Transverse colon (tissue), 4 donors: ENCODE measurements around the gene CPA3. TPM values are rescaled to one million over a fixed set of nuclear protein-coding genes. Genes with fewer than 3 reads are reported as not detected.

Experiments
- DNase-seq: peaks from one replicate; pipeline ENCODE4 v3.0.0-alpha.2; 2019
- H3K27ac ChIP-seq, 4 donors: fragments of 200-600 bp; sonication (generic); 2 replicates each; pipeline ENCODE4 v1.5.1; 2016 to 2018; ENCODE audit warnings: inconsistent platforms in 4 of 4
- H3K27me3 ChIP-seq: fragments of 200-600 bp; sonication (generic); 2 replicates; pipeline ENCODE4 v1.5.1; 2017; ENCODE audit warnings: inconsistent platforms
- H3K36me3 ChIP-seq, 4 donors: fragments of 200-600 bp; sonication (generic); 2 replicates each; pipeline ENCODE4 v1.5.1; 2017 to 2019; ENCODE audit warnings: inconsistent platforms in 4 of 4
- H3K4me1 ChIP-seq, 4 donors: fragments of 200-600 bp; sonication (generic); 2 replicates each; pipeline ENCODE4 v1.5.1; 2017 to 2020; ENCODE audit warnings: inconsistent platforms in 4 of 4
- H3K4me3 ChIP-seq, 4 donors: fragments of 200-600 bp; sonication (generic); 1 replicate in 1 of 4; 2 replicates in 3 of 4; pipeline versions ENCODE4 v1.5.1 to v1.6.1; 2017 to 2019; ENCODE audit warnings: inconsistent platforms in 4 of 4
- H3K9me3 ChIP-seq, 2 donors: fragments of 200-600 bp; sonication (generic); 2 replicates each; pipeline ENCODE4 v1.5.1; 2017 to 2019; ENCODE audit warnings: inconsistent platforms in 2 of 2
- EP300 ChIP-seq: sonication (generic); formaldehyde crosslinking; IDR thresholded peaks from one replicate; pipeline ENCODE4 v1.6.1; 2017; ENCODE audit warnings: antibody characterized with exemption, low read depth
- POLR2A ChIP-seq: fragments of 450-650 bp; IDR thresholded peaks from one replicate; pipeline ENCODE4 v1.6.1; 2016; ENCODE audit warnings: antibody characterized with exemption, mild to moderate bottlenecking, moderate library complexity
- POLR2AphosphoS5 ChIP-seq, 3 donors: sonication (generic); formaldehyde crosslinking; IDR thresholded peaks; one replicate each; pipeline ENCODE4 v1.6.1; 2016; ENCODE audit warnings: antibody characterized with exemption in 3 of 3
- WGBS, 2 donors: methylation state at CpG; one replicate each; pipeline ENCODE4 v1.1.5; 2018; ENCODE audit warnings: low coverage in 1 of 2; 5-methylcytosine and 5-hydroxymethylcytosine counted together
- in situ Hi-C, 4 donors: fragments of 200-750 bp; cut with MboI; loops; one replicate each; pipeline versions ENCODE4 v1.15.0 to v1.15.1; 2017; ENCODE audit warnings: low sequenced_read_pairs in 3 of 4, low pct_ligation_motif_present in 1 of 4, low pct_unique_long_range_greater_than_20kb in 1 of 4
- intact Hi-C: fragments of 100-400 bp; cut with DNase I; formaldehyde crosslinking; loops from one replicate; pipeline ENCODE4 v1.15.1; 2023; ENCODE audit warnings: low total_unique reads
- total RNA-seq, 4 donors: library from RNA; depleted of rRNA; stranded (reverse); fragments of >200 nt; gene quantifications; one replicate each; pipeline ENCODE4 v1.1.0, GENCODE V29; 2016
- TF ChIP-seq, protein P1 (sequence below), 5 experiments: fragments of 200-600 bp in 3 of 5; fragments of 450-650 bp in 2 of 5; sonication (generic) in 3 of 5; IDR thresholded peaks; 1 replicate in 2 of 5; 2 replicates in 3 of 5; pipeline ENCODE4 v1.5.1; 2016 to 2017; ENCODE audit warnings: antibody characterized with exemption in 5 of 5, inconsistent platforms in 3 of 5, mild to moderate bottlenecking in 2 of 5, moderate library complexity in 1 of 5

CPA3 gene
- total RNA-seq, 4 donors from 2014 or later = 0.80 to 5.6 (median 4.3) TPM

GRCh38 chr3:148903941-148904340 is 38.8 kb downstream of the CPA3 start:
- Histone ChIP-seq H3K36me3 (no peaks in the 10 kb centered on the region), H3K4me3 (no peak overlapping the region), H3K9me3 (no peaks in the 10 kb centered on the region), H3K27ac (no peak overlapping the region), H3K27me3 (no peaks in the 10 kb centered on the region), H3K4me1 (no peaks in the 10 kb centered on the region)
- intact Hi-C loops (no loop called here), in situ Hi-C loops (no loop called here)
- TF ChIP-seq POLR2AphosphoS5 (IDR thresholded peaks at IDR 0.05) = no peak
- no peak for TF ChIP-seq POLR2A
- no peak for TF ChIP-seq EP300
- TF ChIP-seq, protein P1, sequence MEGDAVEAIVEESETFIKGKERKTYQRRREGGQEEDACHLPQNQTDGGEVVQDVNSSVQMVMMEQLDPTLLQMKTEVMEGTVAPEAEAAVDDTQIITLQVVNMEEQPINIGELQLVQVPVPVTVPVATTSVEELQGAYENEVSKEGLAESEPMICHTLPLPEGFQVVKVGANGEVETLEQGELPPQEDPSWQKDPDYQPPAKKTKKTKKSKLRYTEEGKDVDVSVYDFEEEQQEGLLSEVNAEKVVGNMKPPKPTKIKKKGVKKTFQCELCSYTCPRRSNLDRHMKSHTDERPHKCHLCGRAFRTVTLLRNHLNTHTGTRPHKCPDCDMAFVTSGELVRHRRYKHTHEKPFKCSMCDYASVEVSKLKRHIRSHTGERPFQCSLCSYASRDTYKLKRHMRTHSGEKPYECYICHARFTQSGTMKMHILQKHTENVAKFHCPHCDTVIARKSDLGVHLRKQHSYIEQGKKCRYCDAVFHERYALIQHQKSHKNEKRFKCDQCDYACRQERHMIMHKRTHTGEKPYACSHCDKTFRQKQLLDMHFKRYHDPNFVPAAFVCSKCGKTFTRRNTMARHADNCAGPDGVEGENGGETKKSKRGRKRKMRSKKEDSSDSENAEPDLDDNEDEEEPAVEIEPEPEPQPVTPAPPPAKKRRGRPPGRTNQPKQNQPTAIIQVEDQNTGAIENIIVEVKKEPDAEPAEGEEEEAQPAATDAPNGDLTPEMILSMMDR (IDR thresholded peaks at IDR 0.05) = no peak
- no peak for DNase-seq

DNA sequence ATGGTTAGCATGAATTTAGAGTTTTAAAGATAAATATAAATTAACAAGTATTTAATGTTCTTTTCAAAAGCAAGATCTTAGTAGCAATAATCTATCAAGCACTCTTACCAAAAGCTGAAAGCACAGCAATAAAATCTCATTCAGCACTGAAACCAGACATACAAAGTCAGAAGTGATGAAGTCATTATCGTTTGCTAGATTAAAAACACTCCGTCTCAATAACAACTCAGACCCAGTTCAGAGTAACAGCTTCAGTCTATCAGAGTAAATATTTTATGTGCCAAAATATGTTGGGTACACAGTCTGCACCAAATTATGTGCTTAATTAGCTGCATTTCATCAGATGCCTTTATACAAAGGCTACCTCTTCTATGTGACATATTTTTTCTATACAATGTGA is 41.6 kb downstream of the CPA3 start:
- H3K4me1 ChIP-seq = no peaks in the 10 kb centered on the region
- WGBS, 2 donors = 54 to 72% methylated on average over 2 of the region's 2 CpGs
- H3K27ac ChIP-seq = no peak overlapping the region
- no peak for DNase-seq
- in situ Hi-C loops = no loop called here
- intact Hi-C loops = no loop called here
- no peak for TF ChIP-seq POLR2A
- TF ChIP-seq, protein P1 (IDR thresholded peaks at IDR 0.05) = no peak
- no peak for TF ChIP-seq POLR2AphosphoS5 (IDR thresholded peaks at IDR 0.05)
- no peak for TF ChIP-seq EP300
- H3K9me3 ChIP-seq = no peaks in the 10 kb centered on the region
- no peaks in the 10 kb centered on the region for H3K27me3 ChIP-seq
- H3K36me3 ChIP-seq = no peaks in the 10 kb centered on the region
- no peak overlapping the region for H3K4me3 ChIP-seq

- intact Hi-C loops = no loop called here
Observed at GRCh38 chr3:148911173-148911572, 46.1 kb downstream of the CPA3 start.

DNA sequence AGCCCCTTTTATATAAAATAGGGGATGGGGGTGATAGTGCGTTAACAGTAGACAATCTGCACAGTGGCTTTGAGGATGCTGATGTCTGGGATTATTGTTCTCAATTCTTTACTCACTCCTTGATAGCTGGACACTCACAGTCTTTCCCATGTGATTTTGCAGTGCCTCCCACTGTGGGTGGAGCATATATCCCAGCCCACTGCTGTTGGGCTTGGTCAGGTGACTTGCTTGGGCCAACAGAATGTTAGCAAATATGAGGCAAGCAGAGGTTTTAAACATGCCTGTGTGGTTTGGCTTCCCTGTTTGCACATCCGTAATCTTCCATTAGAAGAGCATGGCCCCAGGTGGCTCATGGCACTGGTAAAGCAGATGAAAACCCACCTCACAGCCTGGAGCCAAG is 46.5 kb downstream of the CPA3 start:
- TF ChIP-seq POLR2A (no peak), POLR2AphosphoS5 (IDR thresholded peaks at IDR 0.05) (no peak), EP300 (no peak)
- TF ChIP-seq, protein P1 (IDR thresholded peaks at IDR 0.05) = no peak
- intact Hi-C loops = no loop called here
- Histone ChIP-seq H3K36me3 (no peaks in the 10 kb centered on the region), H3K9me3 (no peaks in the 10 kb centered on the region), H3K27me3 (no peaks in the 10 kb centered on the region), H3K4me3 (no peak overlapping the region), H3K27ac (no peak overlapping the region), H3K4me1 (no peaks in the 10 kb centered on the region)
- 88% methylated on average over 2 of the region's 2 CpGs; no CpG with 5 or more reads in 1 of the 2 donors for WGBS, 2 donors
- in situ Hi-C loops = no loop called here
- DNase-seq = no peak

More at GRCh38 chr3:148911173-148911572, 46.1 kb downstream of the CPA3 start:
- no peaks in the 10 kb centered on the region for H3K36me3 ChIP-seq
- H3K27me3 ChIP-seq = no peaks in the 10 kb centered on the region
- no peak overlapping the region for H3K4me3 ChIP-seq
- in situ Hi-C loops = no loop called here
- H3K27ac ChIP-seq = no peak overlapping the region
- 50 to 57% methylated on average over 1 to 2 of the region's 2 CpGs for WGBS, 2 donors
- no peak for TF ChIP-seq POLR2AphosphoS5 (IDR thresholded peaks at IDR 0.05)
- TF ChIP-seq, protein P1 (IDR thresholded peaks at IDR 0.05) = no peak
- no peak for TF ChIP-seq EP300
- TF ChIP-seq POLR2A = no peak
- DNase-seq = no peak
- no peaks in the 10 kb centered on the region for H3K4me1 ChIP-seq
- no peaks in the 10 kb centered on the region for H3K9me3 ChIP-seq
